GM18861 (cell line): ENCODE results near the gene ZNF407.

ENCODE experiments used
- ATAC-seq: cut with Tn5 transposase; IDR thresholded peaks from one replicate; pipeline ENCODE4 v1.9.1; 2021; ENCODE audit not compliant: unreplicated experiment

ZNF407 gene

DNA sequence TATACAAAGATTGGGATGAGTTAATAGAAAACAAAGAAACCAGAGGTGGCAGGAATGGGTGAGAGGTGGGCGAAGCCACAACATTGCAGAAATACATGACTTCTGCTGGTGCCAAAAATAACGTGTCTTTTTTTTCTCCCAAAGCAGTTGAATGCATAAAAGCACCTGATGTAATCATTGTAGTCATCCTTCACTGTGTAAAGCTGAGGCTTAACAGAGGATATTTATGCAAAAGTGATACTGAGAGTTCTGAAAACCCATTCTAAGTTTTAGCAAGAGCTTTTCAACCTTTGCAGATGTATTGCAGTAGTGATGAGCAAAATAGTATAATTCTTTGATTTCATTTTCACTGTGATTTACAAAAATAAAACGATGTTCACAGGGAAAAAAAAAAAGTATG lies 438.3 kb downstream of the ZNF407 start:
- ATAC-seq = no peak

- no peak for ATAC-seq
Measured at GRCh38 chr18:75036917-75037688, 439.4 kb downstream of the ZNF407 start.

GRCh38 chr18:75037689-75037955 lies 440.0 kb downstream of the ZNF407 start:
- ATAC-seq = no peak

DNA sequence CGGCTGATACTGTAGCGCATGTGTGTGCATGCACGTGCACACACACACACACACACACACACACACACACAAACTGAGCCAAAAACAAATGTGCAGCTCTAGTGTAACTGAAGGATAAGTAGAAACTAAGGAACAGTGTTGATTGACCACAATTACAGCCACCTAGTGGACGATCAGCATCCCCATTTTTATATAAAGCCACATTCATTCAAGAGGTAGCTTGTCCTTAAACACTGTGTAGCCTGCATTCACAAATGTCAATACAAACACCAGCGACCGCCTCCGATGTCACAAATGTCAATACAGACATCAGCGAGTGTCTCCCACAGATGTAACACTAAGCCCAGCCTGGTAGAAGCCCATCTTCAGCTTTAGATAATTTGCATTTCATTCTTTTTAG lies 443.9 kb downstream of the ZNF407 start:
- ATAC-seq = no peak

GRCh38 chr18:75043478-75043877 lies 445.8 kb downstream of the ZNF407 start:
- ATAC-seq = no peak

DNA sequence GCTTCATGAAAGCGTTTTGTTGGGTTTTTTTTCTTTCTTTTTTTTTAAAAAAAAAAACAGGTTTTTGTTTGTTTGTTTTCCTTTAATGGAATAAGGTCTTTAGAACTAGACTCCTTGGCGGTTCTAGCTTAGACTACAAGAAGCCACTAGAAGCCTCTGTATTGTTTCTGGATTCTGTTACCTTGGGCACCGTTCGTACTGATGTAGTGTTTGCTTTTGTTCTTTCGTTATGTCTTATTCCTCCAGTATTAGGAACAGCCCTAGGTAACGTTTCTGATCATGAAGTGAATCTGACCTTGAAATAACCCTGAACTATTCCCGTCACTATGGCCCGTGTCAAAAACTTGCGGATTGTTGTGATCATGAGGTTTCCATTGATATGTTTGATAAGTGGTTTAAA lies 446.6 kb downstream of the ZNF407 start:
- no peak for ATAC-seq

DNA sequence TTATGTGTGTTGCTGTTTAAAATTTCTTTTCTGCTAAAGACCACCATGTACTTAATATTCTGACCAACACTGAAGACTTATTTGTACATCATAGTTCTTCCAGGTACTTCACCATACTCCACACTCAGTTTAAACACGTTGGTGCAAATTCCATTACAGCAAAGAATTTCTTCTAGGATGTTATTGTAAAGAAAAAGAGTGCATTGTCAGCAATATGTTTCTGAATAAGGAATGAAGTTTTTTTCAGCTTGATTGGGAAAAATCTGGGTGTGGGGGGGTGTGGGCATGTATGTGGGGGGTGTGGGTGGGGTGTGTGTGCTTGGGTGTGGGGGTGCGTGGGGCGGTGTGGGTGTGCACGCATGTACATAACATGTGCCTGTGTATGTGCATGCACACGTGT lies 447.1 kb downstream of the ZNF407 start:
- no peak for ATAC-seq

DNA sequence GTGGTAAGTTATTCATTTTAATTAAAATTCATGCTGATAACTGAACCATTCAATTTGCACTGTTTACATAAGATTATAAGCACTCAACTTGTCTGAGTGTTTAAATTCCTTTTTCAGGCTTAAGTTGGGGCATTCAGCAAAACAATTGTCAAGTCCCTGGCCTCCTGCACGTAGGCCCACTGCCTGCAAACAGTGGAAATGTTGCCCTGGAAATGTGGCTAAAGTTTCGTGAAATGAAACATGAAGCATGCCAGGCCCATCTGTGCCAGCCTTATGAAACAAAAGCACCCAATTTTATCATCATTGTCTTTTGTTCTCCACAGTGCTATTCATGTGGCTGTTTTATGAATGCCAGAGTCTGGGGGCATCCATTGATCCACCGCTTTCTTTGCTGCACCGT lies 447.6 kb downstream of the ZNF407 start:
- no peak for ATAC-seq

- ATAC-seq = no peak
Measured at GRCh38 chr18:75047240-75047961, 449.7 kb downstream of the ZNF407 start.

DNA sequence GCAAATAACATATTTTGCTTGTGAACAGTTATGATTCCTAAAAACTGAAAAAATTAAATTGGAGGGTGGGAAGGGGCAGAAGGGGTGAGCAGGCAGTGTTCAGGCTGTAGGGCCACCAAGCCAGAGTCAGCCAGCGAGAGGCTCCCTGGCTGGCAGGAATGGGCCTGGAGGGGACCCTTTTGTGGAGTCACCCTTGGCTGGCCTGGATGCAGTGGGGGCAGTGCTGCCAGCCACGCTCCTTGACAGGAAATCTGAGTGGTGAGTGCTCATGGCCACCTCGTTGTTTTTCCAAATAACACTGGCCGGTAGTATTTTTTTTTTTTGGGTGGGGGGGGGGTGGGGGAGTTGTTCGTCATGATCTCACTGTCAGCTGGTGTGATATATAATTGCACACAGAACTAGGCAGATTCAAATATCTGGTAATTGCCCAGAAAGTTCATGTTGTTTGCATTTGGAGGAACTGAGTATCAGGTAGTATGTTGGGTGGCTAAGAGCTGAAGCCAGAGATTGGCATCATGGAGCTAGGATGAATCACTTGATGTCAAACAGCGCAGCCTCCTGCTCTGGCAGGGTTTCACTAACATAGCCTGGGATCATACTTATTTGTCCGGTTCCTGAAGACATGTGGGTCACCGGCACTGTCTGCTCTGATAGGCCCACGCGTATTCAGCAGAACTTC lies 451.2 kb downstream of the ZNF407 start:
- ATAC-seq = no peak

DNA sequence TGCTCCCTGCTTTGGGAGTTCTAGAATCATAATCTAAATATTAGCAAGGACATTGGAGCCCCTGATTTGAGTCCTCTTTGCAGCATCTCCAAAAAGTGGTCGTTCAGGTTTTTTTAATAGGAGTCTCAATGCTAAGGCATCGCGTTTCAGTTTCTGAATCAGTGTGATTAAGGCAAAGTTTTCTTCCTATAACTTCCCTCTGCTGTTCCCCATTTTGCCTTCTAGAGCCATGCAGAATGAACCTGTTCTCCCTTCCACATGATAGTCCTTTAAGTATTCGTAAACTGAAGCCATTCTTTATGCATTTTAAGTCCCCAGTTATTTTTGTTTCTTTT lies 451.8 kb downstream of the ZNF407 start:
- ATAC-seq = no peak

GRCh38 chr18:75051757-75052156 lies 454.1 kb downstream of the ZNF407 start:
- no peak for ATAC-seq

GRCh38 chr18:75052475-75052874 lies 454.8 kb downstream of the ZNF407 start:
- no peak for ATAC-seq

DNA sequence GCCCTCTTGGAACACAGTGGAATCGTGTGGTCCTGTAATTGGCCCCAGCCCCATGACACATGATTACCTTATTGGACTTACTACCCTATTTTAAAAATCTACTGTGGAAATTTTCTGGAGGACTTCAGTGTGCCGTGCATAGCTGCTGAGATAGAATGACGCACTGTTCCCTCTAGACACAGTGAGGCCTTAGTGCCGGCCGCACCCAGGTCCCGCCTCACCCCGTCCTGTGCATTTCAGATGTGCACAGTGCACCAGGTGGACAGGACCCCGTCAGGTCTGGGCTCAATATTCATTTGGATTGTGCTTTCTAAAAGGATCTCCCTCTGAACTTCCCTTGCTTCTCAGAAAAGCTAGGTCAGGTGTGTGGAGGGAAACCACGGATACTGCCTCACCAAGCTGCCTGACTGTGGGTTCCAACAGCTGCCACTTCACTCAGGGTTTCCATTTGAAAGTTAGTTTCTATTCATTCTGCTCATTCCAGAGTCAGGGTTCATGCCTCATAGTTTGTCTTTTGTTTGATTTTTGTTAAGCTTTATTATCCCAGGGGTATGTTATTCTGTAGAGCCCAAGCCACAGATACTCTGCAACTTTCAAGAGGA lies 455.5 kb downstream of the ZNF407 start:
- no peak for ATAC-seq

DNA sequence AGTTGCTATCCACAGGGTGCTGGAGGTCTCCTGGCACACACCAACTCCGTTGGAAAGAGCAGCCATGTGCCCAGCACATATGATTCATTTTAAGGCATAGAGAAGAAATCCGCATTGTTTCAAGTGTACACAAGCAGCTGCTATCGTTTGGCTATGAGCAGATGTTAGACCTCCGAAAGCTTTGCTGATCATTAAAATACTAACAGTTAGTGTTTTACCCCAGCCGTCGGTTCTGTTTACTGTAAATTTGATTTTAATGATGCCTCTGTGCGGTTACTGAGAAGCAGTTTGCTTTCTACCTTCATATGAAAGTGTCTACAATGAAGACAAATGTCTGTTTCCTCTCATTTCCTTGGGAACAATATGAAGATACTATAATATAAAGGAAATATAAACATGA lies 456.4 kb downstream of the ZNF407 start:
- ATAC-seq = no peak

GRCh38 chr18:75054611-75055010 lies 456.9 kb downstream of the ZNF407 start:
- ATAC-seq = no peak

GRCh38 chr18:75057169-75057960 lies 459.7 kb downstream of the ZNF407 start:
- no peak for ATAC-seq

DNA sequence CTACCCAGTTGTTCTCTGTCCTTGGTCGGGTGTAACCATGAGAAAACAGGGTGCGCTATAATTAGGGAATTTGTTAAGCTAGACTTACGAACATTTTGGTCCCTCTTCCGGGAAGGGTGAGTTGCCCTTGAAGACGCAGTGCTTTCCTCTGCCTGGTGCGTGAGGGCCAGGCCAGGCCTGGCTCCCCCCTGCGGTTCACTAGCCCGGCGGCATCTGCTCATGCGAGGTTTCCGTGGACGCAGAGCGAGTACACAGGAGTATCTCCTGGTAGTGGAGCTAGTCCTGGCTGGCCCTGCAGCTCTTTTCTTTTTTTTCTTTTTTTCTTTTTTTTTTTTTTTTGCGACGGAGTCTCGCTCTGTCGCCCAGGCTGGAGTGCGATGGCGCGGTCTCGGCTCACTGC lies 462.5 kb downstream of the ZNF407 start:
- ATAC-seq = no peak

- ATAC-seq = no peak
Measured at GRCh38 chr18:75062297-75062886, 464.7 kb downstream of the ZNF407 start.

DNA sequence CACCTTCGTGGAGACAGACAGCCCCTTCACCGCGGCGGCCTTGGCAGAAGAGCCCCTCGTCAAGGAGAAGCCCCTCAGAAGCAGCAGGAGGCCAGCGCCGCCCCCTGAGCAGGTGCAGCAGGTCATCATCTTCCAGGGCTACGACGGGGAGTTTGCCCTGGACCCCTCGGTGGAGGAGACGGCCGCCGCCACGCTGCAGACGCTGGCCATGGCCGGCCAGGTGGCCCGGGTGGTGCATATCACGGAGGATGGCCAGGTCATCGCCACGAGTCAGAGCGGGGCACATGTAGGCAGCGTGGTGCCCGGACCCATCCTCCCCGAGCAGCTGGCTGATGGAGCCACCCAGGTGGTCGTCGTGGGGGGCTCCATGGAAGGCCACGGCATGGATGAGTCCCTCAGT lies 465.5 kb downstream of the ZNF407 start:
- ATAC-seq = no peak
